Measurements from ENCODE around the gene SPTLC2.

- TF ChIP-seq CTCF (IDR thresholded peaks at IDR 0.05) (no peak), POLR2A (IDR thresholded peaks at IDR 0.05) (no peak)
Observed at GRCh38 chr14:77523109-77523508, 93.3 kb downstream of the SPTLC2 start.
